Heart left ventricle (tissue), 13 donors: ENCODE measurements around the gene LAMB4.

Experiments used
- POLR2A ChIP-seq, 2 donors: fragments of 450-650 bp; IDR thresholded peaks; one replicate each; pipeline ENCODE4 v1.6.1; 2017; ENCODE audit warnings: antibody characterized with exemption in 2 of 2, mild to moderate bottlenecking in 2 of 2, moderate library complexity in 2 of 2
- TF ChIP-seq, protein P1 (sequence below), 12 donors: fragments of 200-600 bp; sonication (generic) in 4 of 12; IDR thresholded peaks; one replicate each; pipeline versions ENCODE4 v1.5.0 to v1.8.0; 2018 to 2022; ENCODE audit warnings: antibody characterized with exemption in 12 of 12, mild to moderate bottlenecking in 5 of 12
- donor health status: ischemic (EF 13 %, LVEDD 7.1; RV severe dilation, severe dysfunction).
- donor health status: DM: no; HTN: yes; CAD: no.
- donor health status: DM: no; HTN: no; CAD: no.
- donor health status: ischemic (EF 25% LVEDD 6.9; RV normal size, moderate dysfunction).
- donor health status: ischemic (EF 25% LVEDD 5.7; RV mildly dilated, moderate dysfunction).
- donor health status: ischemic (EF 35%, LVEDD 5.7; RV mildly dilated, moderate dysfunction).
- donor health status: nonischemic (EF 11% LVEDD 7.7; RV severe dilation, severe dysfunction).
- donor health status: DM: yes; HTN: yes; CAD: no.
- donor health status: PGD.
- donor health status: ischemic (EF 29% LVEDD 5.4; RV normal size, mild dysfunction).
- donor health status: nonischemic (EF 23%, LVEDD 6.1; RV moderate dilation, normal function).

DNA sequence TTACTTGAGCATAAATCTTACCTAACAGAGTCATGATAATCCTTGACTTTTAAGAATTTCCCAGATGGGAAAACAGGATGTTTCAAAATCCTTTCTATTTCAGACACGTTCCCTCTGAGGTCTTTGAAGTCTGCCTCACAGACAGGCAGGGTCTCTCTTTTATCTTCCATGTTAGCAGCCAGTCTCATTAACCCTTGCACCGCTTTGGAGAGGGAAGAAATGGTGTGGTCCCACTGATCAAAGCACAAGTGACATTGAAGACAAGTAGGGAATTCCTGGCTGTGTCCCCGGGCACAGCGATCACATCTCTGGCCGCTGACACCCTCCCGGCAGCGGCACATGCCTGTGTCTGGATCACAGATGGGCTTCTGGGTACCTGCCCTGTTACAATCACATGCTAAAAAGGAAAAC lies 74.5 kb downstream of the LAMB4 start:
- TF ChIP-seq, protein P1, sequence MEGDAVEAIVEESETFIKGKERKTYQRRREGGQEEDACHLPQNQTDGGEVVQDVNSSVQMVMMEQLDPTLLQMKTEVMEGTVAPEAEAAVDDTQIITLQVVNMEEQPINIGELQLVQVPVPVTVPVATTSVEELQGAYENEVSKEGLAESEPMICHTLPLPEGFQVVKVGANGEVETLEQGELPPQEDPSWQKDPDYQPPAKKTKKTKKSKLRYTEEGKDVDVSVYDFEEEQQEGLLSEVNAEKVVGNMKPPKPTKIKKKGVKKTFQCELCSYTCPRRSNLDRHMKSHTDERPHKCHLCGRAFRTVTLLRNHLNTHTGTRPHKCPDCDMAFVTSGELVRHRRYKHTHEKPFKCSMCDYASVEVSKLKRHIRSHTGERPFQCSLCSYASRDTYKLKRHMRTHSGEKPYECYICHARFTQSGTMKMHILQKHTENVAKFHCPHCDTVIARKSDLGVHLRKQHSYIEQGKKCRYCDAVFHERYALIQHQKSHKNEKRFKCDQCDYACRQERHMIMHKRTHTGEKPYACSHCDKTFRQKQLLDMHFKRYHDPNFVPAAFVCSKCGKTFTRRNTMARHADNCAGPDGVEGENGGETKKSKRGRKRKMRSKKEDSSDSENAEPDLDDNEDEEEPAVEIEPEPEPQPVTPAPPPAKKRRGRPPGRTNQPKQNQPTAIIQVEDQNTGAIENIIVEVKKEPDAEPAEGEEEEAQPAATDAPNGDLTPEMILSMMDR (IDR thresholded peaks at IDR 0.05) = no peak
- TF ChIP-seq POLR2A (IDR thresholded peaks at IDR 0.05) = no peak
